Kidney tubule cell (primary cell): ENCODE data around the gene GHRH.

ENCODE experiments used
- DNase-seq: peaks from one replicate; pipeline ENCODE4 v3.0.0-alpha.2; 2018; ENCODE audit warnings: low spot score

GHRH gene, protein sequence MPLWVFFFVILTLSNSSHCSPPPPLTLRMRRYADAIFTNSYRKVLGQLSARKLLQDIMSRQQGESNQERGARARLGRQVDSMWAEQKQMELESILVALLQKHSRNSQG

DNA sequence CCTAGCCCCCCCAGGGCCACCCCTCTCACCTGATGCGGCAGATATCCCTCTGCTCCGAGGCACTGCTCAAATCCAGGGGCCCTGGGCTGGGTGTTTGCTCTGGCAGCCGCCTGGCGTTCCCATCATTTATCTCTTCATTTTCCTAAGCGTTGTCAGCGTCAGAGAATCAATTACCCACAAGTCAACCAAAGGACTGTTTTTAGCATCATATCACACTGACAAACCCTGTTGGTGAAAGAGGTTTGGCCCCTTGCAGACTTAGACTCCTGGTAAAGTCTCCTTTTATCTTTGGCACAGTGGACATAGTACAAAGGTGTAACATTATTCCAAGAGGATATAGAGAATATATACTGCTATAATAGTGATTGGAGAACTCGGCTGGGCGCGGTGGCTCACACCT lies at the start of gene GHRH:
Gene GHRH (minus strand): TSS at position 101 of the 400 bp plus-strand sequence. CDS start 4,925 bp downstream, outside the sequence.
- DNase-seq: no peak

DNA sequence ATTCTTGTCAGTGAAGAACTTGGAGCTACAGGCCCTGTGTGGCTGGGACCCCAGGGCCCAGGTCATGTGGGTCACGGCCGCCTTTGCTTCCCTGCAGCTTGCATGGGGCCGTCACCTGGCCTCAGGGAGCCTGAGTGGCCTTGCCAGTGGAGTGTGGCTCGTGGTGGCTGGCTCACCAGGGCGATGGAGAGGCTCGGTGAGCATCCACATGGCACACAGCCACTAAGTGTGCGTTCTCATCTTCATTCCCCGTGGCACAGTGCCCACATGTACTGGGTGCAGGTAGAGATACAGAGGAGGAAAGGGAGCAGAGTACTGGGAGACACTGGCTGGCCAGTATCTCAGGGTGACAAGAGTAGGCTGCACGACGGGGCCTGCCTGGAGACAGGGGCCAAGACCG lies 49.3 kb upstream of the GHRH start:
- no peak for DNase-seq

DNA sequence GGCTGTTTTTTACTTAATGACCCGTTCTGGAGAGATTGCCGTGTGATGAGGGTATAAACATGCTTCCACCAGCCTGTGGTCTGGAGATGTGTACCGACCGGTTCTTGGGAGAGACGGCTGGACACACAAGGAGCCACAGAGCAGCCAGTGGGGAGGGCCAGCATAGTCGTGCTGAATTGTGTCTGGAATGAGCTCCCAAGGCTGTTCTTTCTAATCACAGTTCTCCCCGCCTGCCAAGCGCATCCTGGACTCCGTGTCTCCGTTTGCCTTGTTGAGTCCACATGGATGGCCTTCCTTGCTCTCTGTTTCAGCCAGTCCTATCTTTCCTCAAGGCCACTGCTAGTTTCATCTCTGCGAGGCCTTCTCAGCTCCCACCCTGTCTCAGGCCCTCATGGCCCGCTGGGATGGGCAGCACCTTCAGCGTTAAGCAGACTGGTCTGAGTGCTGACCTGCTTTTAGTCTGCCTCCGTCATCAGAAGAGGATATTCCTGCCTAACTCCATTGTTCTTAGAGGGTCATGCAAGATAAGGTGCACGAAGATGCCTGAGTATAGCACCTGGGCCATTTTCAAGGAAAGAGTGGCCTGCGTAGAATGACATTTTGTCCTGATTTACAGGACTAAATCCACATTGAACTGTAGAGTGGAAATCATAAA lies 48.4 kb upstream of the GHRH start:
- no peak for DNase-seq

DNA sequence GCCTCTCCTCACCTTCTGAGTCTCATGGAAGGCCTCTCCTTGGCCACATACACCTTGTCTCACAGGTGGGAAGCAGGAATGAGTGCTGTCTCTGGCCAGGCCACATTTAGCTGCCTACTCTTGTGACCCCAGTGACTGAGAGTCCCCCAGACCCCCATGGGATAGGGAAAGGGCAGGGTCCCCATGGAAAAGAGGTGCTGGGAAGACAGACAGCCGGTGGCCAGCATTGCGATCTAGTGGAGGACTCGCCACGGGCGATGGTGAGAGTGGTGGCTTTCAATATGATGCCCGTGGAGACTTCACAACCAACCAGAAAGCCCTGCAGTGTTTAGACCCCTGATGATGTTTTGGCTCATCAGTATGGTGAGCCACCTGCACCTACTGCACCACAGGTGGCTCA lies 47.7 kb upstream of the GHRH start:
- DNase-seq: no peak

DNA sequence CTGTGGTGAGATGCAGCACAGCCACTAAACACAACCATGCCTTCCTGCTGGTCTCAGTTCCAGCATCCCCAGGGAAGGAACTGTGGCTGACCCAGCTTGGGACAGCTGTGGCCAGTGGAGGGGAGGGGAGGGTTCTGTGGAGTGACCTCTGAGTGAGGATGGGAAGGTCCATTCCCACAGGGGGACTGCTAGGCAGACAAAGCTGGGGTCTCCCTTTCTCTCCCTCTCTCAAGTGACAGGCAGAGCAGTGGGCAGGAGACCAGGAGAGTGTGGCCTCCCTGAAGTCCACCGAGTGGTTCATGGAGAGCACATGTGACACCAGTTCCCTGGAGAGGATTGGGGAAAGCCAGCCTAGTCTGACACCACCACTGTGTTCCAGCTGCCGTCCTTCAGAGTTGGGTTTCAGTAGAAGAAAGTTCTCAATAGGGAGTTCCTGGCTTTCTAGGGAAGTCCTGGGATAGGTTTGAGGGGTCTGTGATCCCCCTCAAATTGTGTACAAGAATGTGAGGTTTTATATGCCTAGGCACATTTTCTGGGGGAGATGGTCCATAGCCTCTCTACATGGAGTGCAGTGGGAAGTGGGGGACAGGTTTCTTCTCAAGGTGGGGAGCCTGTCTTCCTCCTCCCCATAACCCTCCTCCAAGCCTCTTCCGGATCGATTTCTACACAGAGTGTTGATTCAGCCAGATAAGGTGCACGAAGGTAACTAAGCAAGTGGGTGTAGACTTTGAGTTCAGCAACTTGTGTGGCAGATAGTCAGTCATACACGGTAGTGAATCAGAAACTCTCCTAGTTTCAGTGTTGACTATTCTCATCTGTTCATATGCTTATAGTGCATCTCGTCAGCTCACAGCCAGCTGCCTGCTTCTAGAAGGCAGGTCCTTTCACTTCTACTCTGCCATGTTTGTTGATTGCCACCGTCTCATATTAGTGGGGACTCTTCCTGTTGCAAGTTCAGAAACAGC lies 46.8 kb upstream of the GHRH start:
- no peak for DNase-seq

DNA sequence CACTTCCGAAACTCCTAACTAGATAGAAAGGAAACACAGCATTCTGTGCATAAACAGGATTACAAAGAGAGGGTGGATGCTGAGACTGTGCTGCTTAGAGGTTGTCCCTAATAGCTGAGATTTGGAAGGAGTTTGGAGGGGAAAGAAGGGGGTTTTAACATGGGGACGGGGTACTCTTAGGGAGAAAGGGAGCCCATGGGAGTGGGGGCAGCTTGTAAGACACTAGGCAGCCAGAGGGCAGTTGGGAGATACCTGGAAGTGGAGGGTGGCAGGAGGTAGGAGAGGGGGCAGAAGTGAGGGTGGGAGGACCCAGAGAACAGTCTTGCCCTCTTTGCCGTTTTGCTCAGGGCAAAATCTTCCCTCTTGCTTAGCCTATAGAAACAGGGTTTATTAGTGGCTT lies 44.2 kb upstream of the GHRH start:
- no peak for DNase-seq

DNA sequence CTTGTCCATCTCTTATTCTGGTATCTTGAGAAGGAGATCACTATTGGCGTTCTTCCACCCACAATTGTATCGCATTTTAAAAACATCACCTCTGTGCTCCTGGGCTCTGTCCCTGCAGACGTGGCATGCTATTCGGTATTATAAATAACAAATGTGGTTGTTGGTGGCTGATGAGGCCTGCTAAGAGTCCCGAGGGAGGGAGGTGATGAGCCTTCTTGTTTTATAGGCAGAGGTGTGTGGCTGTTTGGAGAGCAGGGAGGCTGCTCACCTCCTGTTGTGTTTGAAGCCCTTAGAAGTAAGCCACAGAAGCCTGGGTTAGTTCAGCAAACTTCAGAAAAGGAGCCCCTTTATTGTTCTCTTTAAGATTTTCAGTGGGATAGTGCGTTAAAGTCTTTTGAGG lies 43.5 kb upstream of the GHRH start:
- DNase-seq: no peak

DNA sequence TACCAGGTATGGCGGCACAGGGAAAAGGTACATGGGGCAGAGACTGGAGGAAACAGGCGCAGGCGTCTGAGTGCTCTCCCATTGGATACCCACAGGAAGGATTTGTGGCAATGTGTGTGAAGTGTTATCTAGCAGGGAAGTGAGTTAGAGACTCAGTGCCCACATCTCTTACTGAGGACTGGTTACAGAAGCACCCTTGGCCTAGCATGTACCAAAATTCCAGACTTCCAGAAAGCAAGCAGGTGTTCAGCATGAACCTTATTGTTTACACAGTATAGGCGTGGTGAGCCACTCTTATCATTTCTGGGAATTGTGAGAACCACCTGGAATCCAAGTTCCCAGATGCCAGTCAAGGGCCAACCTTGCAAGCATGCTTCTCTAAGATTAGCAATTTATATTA lies 42.0 kb upstream of the GHRH start:
- DNase-seq: no peak

DNA sequence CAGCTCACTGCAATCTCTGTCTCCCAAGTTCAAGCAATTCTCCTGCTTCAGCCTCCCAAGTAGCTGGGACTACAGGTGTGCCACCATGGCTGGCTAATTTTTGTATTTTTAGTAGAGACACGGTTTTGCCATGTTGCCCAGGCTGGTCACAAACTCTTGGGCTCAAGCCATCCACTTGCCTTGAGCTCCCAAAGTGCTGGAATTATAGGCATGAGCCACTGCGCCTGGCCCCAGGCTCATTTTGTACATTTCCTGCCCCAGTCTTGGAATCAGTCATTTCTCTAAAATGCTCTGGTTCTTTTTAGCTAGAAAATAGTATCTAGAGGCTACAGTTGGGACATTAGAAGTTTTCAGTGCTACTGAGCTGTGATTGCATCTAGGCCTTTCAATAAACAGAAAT lies 41.4 kb upstream of the GHRH start:
- no peak for DNase-seq

DNA sequence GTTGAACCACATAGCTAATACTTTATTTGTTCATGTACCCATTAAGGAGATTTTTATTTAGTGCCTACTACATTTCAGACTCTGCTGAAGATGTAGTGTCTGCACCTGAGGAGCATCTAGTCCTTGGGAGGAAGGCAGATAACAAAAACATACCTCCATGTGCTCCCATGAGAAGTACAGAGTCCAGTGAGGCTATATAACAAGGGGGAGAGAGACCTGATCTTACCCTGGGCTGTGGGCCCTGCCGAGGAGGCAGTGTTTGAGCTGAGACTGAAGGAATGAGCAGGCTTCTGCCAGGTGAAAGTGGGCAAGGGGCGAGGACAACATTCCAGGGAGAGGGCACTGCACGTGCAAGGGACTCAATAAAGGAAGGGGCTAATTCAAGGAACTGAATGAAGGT lies 39.9 kb upstream of the GHRH start:
- DNase-seq: no peak

DNA sequence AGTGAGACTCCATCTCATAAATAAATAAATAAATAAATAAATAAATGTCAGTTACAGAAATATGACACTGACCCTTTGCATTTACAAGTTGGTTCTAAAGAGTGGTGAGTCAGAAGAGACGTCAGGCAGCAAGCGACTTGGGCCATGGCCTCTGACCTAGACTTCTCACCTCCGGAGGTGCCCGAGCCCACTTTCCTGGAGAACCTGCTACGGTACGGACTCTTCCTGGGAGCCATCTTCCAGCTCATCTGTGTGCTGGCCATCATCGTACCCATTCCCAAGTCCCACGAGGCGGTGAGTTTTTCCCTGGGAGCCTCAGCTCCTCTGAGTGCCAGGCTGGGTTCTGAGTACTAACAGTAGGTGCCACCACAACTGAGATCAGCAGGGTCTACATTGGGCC lies 39.5 kb upstream of the GHRH start:
- no peak for DNase-seq

DNA sequence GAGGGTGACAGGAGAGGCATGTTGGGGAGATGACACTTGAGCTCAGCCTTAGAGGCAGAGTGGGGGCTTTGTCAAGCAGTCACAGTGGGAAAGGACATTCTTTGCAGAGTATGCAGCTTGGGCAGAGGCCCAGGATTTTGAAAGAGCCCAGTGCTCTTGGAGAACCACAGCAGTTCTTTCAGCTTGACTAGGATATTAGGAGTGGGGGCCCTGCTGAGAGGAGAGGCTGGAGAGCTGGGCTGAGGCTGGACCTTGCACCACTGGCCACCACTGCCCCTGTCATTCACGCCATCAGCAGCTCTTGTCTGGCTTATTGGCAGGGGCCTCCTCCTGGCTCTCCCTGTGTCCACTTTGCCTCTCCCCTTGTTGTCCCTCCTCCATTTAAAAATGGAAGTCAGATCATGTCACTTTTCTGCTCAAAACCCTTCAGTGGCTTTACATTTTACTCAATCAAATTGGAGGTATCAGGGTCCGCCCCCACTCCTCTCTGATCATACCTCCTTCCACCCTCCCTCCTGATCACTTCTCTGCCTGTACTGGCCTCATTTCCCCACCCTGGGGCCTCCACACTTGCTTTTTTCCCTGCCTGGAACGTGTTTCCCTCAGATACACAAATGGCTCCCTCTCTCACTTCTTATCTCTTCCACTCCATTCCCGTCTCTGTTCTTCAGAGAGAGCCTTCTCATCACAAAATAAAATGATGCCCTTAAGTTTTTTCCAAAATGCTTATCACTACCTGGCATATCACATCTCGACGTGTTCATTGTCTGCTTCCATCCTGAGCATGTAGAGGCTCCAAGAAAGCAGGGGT lies 38.3 kb upstream of the GHRH start:
- no peak for DNase-seq

DNA sequence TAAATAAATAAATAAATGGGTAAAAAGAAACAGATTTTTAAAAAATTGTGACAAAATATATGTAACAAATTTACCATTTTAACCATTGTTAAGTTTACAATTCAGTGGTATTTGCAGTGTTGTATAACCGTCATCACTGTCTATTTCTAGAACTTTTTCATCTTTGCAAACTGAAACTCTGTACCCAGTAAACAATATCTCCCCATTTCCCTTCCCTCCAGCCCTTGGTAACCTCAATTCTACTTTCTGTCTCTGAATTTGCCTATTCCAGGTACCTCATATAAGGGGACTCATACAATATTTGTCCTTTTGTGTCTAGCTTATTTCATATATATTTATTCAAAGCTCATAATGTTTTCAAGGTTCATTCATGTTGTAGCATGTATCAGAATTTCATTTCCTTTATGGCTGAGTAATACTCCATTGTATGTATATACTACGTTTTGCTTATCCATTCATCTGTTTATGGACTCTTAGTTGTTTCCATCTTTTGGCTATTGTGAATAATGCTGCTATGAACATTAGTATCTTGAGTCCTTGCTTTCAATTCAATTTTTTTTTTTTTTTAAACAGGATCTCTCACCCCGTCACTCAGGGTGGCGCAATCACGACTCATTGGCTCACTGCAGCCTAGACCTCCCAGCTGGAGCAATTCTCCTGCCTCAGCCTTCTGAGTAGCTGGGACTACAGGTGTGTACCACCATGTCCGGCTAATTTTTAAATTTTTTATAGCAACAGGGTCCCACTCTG lies 36.8 kb upstream of the GHRH start:
- peak; percentile 34 for DNase-seq

DNA sequence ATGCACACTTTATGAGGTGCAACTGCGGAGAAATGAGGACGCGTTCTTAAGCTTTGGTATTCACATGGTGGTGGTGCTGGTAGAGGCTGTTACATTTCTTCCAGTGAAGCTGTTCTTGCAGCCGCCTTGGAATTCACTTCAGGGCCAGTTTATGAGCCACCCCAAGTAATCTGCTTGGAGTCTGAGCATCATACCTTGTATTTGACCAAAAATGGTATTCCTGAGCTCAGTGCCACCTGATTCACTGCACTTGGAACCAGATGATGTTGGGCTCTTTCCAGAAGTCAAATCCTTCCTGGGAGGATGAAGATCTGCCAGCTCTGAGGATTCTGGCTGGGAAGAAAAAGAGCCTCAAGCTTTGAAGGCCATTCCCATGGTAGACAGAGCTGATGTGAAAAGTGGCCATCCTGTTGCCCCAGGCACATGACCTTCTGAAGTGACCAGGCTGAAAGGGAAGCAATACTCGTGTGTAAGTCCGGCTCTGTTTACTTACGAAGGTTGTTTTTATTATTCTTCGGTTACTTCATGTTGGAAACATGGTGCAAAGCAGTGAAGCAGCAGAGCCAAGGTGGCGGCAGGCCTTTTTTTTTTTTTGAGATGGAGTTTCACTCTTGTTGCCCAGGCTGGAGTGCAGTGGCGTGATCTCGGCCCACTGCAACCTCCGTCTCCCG lies 35.6 kb upstream of the GHRH start:
- peak; percentile 20 for DNase-seq

DNA sequence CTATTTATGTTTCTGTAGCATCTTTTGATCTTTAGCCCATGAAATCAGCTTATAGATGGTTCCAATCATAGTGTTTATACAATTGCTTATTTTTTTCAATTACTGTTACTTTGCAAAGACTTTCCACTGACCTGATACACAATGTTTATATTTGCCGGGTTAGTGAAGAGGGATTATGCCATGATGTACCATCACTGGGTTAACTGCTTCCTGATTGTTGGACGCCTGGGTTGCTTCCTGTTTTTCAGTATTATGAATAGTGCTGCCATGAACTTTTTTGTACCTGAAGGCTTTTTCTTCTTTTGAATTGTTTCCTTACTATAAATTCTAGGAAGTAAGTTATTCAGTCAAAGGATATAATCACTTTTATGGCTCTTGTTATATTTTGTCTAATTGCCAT lies 34.8 kb upstream of the GHRH start:
- DNase-seq: no peak

DNA sequence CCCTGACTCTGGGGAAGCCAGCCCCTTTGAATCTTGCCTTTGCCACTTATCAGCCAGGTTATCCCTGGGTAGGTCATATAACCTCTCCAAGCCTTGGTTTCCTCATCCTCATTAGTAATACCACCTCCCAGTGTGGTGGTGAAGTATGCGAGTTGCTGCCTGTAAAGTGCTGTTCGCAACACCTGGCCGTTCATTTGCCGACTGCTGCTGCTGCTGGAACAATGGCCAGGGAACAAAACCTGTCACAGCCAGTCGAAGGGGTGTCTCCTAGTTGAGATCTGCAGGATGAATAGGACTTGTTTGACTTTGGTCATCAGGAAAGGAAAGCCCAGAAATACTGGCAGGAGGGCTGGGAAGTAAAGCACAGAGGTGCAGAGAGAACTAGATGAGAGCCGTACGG lies 34.0 kb upstream of the GHRH start:
- DNase-seq: peak; percentile 74

DNA sequence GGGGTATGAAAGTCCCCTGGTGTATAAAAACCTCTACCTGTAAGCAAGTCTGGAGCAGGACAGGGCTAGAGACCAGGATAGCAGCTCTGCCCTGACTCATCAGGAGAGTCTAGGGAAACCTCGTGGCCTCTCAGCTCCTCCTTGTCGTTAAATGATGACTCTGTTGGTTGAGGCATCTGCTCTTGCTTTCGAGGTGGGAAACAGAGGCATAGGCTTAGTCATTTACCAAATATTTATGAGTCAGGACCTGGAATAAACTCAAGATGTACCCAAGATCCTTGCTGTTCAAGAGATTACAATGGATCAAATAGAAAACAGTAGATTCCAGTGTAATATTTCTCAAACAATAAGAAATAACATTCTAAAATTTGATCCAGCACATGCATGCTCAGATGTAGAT lies 33.4 kb upstream of the GHRH start:
- peak; percentile 99 for DNase-seq

DNA sequence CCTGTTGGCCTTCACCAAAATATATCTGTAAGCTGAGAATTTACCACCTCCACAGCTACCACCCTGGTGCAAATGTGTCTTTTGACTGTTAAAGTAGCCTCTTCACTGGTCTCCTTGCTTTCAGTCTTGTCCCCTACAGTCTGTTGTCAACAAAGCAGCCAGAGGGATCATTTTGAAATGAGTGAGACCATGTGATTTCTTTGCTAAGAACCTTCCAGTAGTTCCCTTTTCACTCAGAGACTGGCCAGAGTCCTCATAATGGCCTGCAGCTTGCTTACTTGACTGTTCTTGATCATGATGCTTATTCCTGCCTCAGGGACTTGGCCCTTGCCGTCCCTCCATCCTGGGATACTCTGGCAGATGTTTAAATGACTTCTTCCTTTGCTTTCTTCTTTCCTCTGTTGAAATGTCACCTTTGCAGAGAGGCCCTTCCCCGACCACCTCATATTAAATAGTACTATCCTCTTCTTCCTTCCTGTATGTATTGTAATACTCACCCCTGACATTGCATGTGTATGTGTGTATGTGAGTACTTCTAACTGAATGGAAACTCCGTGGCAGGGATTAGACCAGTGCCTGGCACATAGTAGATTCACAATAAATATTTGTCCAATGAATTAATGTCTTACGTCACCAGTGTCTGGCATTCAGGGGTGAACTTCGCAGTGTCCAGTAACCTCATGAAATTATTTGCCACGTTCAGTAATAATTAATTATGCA lies 32.8 kb upstream of the GHRH start:
- no peak for DNase-seq

DNA sequence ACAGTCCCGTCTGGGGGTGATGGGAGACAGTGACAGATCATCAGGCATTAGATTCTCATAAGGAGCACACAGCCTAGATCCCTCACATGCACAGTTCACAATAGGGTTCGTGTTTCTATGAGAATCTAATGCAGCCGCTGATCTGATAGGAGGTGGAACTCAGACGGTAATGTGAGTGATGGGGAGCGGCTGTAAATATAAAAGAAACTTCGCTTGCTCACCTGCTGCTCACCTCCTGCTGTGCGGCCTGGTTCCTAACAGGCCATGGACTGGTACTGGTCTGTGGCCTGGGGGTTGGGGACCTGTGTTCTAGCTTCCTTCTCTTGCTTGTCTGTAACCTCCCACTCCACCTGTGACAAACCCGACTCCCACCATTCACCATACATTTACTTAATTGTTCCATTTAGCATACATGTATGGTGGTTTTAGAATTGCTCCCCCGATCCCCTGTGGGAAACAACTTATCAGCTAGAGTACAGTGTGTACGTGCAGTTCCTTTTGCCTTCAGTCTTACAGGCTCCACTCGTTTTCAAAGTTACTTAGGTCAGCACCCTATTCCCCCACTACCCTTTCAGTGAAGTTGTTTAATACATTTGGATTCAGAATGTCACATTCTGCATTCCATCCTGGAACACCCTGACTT lies 31.8 kb upstream of the GHRH start:
- DNase-seq: no peak

DNA sequence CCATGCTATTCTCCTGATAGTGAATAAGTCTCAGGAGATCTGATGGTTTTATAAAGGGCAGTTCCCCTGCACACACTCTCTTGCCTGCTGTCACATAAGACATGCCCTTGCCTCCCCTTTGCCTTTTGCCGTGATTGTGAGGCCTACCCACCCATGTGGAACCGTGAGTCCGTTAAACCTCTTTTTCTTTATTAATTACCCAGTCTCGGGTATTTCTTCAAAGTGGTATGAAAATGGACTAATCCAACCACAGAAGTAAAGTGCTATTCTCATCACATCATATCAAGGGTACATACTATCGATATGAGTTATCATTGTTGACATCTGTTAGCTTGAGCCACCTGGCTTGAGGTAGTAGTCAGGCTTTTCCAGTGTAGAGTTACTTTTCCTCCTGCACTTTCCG lies 30.1 kb upstream of the GHRH start:
- DNase-seq: no peak
